SU-DHL-6 (cell line): ENCODE measurements around the gene DALRD3.

Experiments used
- H2AFZ ChIP-seq: fragments of 200-600 bp; sonication (generic); 2 replicates; pipeline ENCODE4 v1.6.1; 2014; ENCODE audit warnings: low read depth, mild to moderate bottlenecking, moderate library complexity, mixed read lengths, antibody characterized with exemption, low read length; ENCODE audit not compliant: severe bottlenecking
- H3F3A ChIP-seq: fragments of 200-600 bp; shearing (Covaris generic); 2 replicates; pipeline ENCODE4 v1.6.0; 2016; ENCODE audit warnings: antibody characterized with exemption, mild to moderate bottlenecking; ENCODE audit not compliant: insufficient read depth
- H3K27ac ChIP-seq: fragments of 200-600 bp; sonication (generic); 2 replicates; pipeline ENCODE4 v1.5.1; 2016; ENCODE audit warnings: low read depth, mild to moderate bottlenecking, low read length, moderate library complexity, mixed read lengths
- H3K27me3 ChIP-seq: fragments of 200-600 bp; sonication (generic), shearing (Covaris generic); 2 replicates; pipeline ENCODE4 v1.6.0; 2014; ENCODE audit warnings: mild to moderate bottlenecking, low read length
- H3K36me3 ChIP-seq: fragments of 200-600 bp; sonication (generic); 2 replicates; pipeline ENCODE4 v1.6.1; 2014; ENCODE audit warnings: mild to moderate bottlenecking, low read length, mixed read lengths
- H3K4me2 ChIP-seq: fragments of 300-600, 200-600 bp; shearing (Covaris generic), sonication (generic); 2 replicates; pipeline ENCODE4 v1.6.0; 2014; ENCODE audit warnings: low read length, low read depth, mild to moderate bottlenecking; ENCODE audit not compliant: poor library complexity, severe bottlenecking
- H3K4me3 ChIP-seq: fragments of 200-600 bp; sonication (generic); 2 replicates; pipeline ENCODE4 v1.5.1; 2014; ENCODE audit warnings: antibody characterized with exemption, low read length, mild to moderate bottlenecking, mixed read lengths; ENCODE audit not compliant: insufficient read depth, poor library complexity, severe bottlenecking
- H3K79me2 ChIP-seq: fragments of 200-600 bp; sonication (generic); 2 replicates; pipeline ENCODE4 v1.6.1; 2014; ENCODE audit warnings: mild to moderate bottlenecking, low read length, moderate library complexity; ENCODE audit not compliant: insufficient read depth
- H3K9ac ChIP-seq: fragments of 200-600 bp; sonication (generic); 2 replicates; pipeline ENCODE4 v1.7.0; 2014; ENCODE audit warnings: mild to moderate bottlenecking, low read length
- H3K9me2 ChIP-seq: fragments of 200-600 bp; sonication (generic); replicated peaks from 2 replicates; pipeline ENCODE4 v1.6.1; 2014; ENCODE audit warnings: low read length; ENCODE audit not compliant: insufficient read depth
- H3K9me3 ChIP-seq: fragments of 200-600 bp; sonication (generic); 2 replicates; pipeline ENCODE4 v1.6.1; 2014; ENCODE audit warnings: low read length, mixed read lengths; ENCODE audit not compliant: insufficient read depth
- H4K20me1 ChIP-seq: fragments of 200-600 bp; sonication (generic); 2 replicates; pipeline ENCODE4 v1.6.1; 2014; ENCODE audit warnings: low read depth, mild to moderate bottlenecking, antibody characterized with exemption, low read length, moderate library complexity, mixed read lengths
- EZH2phosphoT487 ChIP-seq: fragments of 200-600 bp; sonication (generic), shearing (Covaris generic); conservative IDR thresholded peaks from 2 replicates; pipeline ENCODE4 v1.6.1; 2018; ENCODE audit warnings: mild to moderate bottlenecking, antibody characterized with exemption, low read length, moderate library complexity, mixed read lengths
- TF ChIP-seq, protein P1 (sequence below): fragments of 200-600 bp; sonication (generic); IDR thresholded peaks from one replicate; pipeline ENCODE4 v1.5.1; 2017; ENCODE audit warnings: antibody characterized with exemption, mild to moderate bottlenecking, low read length, moderate library complexity; ENCODE audit not compliant: insufficient read depth, poor library complexity, severe bottlenecking

Gene DALRD3

GRCh38 chr3:49054344-49054862 lies 36.0 kb upstream of the DALRD3 start:
- Histone ChIP-seq H3K4me3 (no peak overlapping the region), H3K79me2 (peaks cover 9% of the 10 kb centered on the region; the same call in 1 of the 2 replicates), H3K27me3 (no peaks in the 10 kb centered on the region), H3K4me2 (no peak overlapping the region), H3K36me3 (peaks cover 11% of the 10 kb centered on the region), H3F3A (no peaks in the 10 kb centered on the region), H3K27ac (no peak overlapping the region), H4K20me1 (no peaks in the 10 kb centered on the region), H2AFZ (no peak overlapping the region), H3K9me3 (no peaks in the 10 kb centered on the region), H3K9ac (no peak overlapping the region), H3K9me2 (no peaks in the 10 kb centered on the region)
- TF ChIP-seq, protein P1, sequence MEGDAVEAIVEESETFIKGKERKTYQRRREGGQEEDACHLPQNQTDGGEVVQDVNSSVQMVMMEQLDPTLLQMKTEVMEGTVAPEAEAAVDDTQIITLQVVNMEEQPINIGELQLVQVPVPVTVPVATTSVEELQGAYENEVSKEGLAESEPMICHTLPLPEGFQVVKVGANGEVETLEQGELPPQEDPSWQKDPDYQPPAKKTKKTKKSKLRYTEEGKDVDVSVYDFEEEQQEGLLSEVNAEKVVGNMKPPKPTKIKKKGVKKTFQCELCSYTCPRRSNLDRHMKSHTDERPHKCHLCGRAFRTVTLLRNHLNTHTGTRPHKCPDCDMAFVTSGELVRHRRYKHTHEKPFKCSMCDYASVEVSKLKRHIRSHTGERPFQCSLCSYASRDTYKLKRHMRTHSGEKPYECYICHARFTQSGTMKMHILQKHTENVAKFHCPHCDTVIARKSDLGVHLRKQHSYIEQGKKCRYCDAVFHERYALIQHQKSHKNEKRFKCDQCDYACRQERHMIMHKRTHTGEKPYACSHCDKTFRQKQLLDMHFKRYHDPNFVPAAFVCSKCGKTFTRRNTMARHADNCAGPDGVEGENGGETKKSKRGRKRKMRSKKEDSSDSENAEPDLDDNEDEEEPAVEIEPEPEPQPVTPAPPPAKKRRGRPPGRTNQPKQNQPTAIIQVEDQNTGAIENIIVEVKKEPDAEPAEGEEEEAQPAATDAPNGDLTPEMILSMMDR = no peak
- no peak for TF ChIP-seq EZH2phosphoT487

DNA sequence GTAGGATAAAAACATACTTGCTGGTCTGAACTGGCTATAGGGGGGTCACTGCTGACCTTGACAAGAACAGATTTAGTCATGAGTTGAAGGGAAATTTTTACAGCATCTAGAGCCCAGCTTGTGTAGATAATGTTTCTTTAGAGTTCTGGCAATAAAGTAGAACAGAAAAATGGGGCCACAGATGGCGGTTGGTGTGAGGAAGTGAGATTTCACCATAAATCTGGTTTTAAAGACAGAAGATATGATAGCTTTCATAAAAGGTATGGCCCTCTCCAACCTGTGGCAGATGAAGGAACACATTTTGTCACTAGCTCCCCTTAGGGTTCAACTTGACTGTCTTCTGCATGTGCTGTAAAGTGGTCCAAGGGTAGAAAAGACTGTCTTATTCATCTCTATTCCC lies 35.2 kb upstream of the DALRD3 start:
- Histone ChIP-seq H3K36me3 (peaks cover 11% of the 10 kb centered on the region), H3K9ac (no peak overlapping the region), H3K79me2 (peaks cover 9% of the 10 kb centered on the region; the same call in 1 of the 2 replicates), H3K4me2 (no peak overlapping the region), H3K4me3 (no peak overlapping the region), H4K20me1 (no peaks in the 10 kb centered on the region), H3K27me3 (no peaks in the 10 kb centered on the region), H3K9me2 (no peaks in the 10 kb centered on the region), H3K27ac (no peak overlapping the region), H2AFZ (no peak overlapping the region), H3F3A (no peaks in the 10 kb centered on the region), H3K9me3 (no peaks in the 10 kb centered on the region)
- TF ChIP-seq, protein P1 = no peak
- no peak for TF ChIP-seq EZH2phosphoT487

DNA sequence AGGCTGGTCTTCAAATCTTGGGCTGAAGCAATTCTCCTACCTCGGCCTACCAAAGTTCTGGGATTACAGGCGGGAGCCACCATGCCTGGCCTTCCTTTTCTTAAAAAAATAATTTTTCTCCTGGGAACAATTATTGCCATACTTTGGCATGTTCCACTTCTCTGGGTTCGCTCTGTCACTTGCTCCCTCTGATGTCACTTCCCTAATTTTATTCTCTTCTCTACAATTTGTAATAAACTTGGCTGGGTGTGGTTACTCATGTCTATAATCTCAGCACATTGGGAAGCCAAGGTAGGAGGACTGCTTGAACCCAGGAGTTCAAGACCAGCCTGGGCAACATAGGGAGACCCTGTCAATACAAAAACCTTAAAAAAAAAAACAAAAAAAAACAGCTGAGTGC lies 16.9 kb upstream of the DALRD3 start:
- Histone ChIP-seq H3K9ac (no peak overlapping the region), H3K27me3 (no peaks in the 10 kb centered on the region), H3F3A (peaks cover 11% of the 10 kb centered on the region), H3K79me2 (peaks cover 4% of the 10 kb centered on the region; the same call in 1 of the 2 replicates), H2AFZ (no peak overlapping the region), H3K27ac (no peak overlapping the region), H3K36me3 (peaks cover 12% of the 10 kb centered on the region), H3K9me3 (no peaks in the 10 kb centered on the region), H3K4me3 (no peak overlapping the region), H4K20me1 (no peaks in the 10 kb centered on the region), H3K9me2 (no peaks in the 10 kb centered on the region), H3K4me2 (no peak overlapping the region)
- TF ChIP-seq, protein P1 = no peak
- TF ChIP-seq EZH2phosphoT487 = no peak
